NCI-H1694 treated with DMSO at 0.1 percent for 48 hours (cell line): Measurements from ENCODE around the gene ZNF570.

Experiments
- DNase-seq: peaks from one replicate; lab custom pipeline; 2025; lab: John Stamatoyannopoulos, UW

The ZNF570 gene

GRCh38 chr19:37468961-37469777, at the start of gene ZNF570:
Gene ZNF570, plus strand, starts transcription at chr19:37469356. Its CDS starts 999 bp downstream, at chr19:37470355.
- peak; percentile 62 for DNase-seq

GRCh38 chr19:37452500-37453245, 16.5 kb upstream of the ZNF570 start:
- DNase-seq = no peak

- DNase-seq = no peak
Observed at GRCh38 chr19:37466277-37466797, 2.8 kb upstream of the ZNF570 start.

DNA sequence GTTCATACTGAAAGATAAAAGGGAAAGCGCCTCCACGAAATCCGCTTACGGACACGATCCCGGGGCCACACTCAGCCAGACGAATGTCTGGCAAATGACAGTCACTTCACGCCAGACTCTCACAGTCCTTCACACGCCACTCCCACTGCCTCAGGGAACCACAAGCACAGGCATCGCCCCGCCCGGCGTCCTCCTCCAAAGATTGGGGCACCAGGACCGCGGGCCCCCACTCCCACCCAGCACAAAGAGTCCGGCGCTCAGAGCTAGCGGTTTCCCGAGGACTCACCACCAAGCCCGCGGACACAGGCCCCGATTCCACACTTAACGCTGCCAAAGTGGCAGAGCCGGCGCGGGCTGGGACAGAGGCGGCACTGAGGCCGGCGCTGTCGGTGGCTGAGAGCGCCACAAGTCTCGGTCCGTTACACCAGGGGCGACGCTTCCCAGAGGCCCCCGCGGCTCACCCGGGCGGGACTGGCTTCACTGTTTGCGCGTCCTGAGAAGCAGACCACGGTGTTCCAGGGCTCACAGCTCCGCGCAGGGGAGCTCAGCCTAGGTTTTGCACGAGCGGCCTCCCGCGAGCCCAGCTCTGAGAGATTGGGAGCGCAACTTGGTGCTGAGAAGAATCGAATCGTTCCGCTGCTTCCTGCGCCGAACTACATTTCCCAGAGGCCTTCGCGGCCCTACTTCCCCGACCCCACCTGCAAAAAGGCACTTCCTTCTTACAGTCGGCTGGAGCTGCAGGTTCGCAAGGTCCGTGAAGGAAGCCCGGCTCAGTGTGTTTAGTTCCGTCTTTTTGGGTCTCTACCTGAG, 2.2 kb upstream of the ZNF570 start, which contains the start of gene ZNF569:
ZNF569 (minus strand) TSS at position 647 of the 810 bp plus-strand sequence. CDS start 22,523 bp downstream, outside the sequence.
- DNase-seq = peak; percentile 90

DNA sequence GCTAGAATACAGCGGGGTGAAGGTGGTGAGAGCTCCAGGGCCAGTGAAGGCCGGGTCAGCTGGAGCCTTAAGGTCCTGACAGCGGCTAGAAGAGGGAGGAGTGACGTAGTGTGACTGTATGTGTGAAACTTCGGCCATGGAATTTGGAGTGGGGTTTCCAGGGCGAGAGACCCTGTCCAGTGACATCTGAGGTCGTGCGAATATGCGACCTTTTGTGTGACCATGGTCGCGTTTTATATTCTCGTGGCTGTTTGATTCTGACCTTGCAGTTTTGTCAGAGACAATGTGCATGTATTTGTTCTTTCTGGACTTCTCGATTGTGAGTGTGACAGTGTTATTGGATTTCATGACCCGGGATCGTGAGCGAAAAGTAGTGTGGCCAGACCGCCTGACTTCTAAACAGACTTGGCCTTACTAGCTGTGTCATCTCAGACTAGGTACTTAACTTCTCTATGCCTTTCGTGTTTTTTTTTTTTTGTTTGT, 1.5 kb upstream of the ZNF570 start:
- no peak for DNase-seq

GRCh38 chr19:37470216-37470615, 1.1 kb downstream of the ZNF570 start:
- no peak for DNase-seq

DNA sequence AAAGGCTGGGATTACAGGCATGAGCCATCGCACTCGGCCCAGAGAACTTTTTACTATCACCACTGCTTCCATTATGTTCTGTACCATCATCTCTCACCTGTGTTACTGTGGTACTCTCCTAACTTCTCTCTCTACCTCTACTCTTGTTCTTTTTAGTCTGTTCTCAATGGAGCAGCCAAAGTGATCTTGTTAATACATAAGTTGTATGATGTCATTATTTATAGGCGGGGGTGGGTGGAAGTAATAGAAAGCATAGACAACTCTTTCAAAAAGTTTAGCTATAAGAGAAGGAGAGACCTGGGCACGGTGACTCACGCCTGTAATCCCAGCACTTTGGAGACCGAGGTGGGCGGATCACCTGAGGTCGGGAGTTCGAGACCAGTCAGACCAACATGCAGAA, 3.0 kb downstream of the ZNF570 start:
- DNase-seq = no peak

DNA sequence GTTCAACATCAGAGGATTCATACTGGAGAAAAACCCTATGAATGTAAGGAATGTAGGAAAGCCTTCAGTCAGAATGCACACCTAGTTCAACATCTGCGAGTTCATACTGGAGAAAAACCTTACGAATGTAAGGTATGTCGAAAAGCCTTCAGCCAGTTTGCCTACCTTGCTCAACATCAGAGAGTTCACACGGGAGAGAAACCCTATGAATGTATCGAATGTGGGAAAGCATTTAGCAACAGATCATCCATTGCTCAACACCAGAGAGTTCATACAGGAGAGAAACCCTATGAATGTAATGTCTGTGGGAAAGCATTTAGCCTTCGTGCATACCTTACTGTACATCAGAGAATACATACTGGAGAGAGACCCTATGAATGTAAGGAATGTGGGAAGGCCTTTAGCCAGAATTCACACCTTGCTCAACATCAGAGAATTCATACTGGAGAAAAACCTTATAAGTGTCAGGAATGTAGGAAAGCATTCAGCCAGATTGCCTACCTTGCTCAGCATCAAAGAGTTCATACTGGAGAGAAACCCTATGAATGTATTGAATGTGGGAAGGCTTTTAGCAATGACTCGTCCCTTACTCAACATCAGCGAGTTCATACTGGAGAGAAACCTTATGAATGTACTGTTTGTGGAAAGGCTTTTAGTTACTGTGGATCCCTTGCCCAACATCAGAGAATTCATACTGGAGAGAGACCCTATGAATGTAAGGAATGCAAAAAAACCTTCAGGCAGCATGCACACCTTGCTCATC, 15.4 kb downstream of the ZNF570 start:
- DNase-seq = no peak

DNA sequence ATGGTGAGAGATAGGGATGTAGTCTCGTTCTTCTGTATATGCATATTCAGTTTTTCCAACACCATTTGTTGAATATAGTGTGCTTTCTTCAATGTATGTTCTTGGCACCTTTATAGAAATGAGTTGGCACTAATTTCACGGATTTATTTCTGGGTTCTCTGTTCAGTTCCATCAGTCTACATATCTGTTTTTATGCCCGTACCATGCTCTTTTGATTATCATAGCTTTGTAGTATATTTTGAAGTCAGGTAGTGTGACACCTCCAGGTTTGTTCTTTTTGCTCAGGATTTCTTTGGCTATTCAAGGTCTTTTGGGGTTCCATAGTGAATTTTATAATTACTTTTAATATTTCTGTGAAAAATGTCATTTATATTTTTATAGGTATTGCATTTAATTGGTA, 23.1 kb downstream of the ZNF570 start:
- no peak for DNase-seq

DNA sequence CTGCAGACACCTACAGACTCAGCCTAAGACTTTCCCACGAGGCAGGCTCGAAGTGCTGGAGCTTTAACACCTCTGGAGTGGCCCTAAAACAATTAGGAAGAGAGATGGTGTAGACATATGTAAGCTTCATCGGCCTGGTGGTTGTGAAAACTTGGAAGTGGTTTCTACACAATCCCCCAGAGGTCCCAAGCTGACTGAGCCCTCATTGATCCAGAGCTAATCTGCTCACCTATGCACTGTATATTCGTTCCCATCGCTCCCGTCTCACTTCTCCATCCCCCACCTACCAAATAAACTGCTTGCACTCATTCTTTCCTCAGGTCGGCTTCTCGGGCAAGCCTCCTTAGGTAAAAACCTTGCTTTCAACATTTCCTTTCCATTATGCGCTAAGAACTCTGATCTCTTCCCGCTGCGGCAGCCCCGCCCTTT, 36.8 kb downstream of the ZNF570 start:
- DNase-seq = no peak

DNA sequence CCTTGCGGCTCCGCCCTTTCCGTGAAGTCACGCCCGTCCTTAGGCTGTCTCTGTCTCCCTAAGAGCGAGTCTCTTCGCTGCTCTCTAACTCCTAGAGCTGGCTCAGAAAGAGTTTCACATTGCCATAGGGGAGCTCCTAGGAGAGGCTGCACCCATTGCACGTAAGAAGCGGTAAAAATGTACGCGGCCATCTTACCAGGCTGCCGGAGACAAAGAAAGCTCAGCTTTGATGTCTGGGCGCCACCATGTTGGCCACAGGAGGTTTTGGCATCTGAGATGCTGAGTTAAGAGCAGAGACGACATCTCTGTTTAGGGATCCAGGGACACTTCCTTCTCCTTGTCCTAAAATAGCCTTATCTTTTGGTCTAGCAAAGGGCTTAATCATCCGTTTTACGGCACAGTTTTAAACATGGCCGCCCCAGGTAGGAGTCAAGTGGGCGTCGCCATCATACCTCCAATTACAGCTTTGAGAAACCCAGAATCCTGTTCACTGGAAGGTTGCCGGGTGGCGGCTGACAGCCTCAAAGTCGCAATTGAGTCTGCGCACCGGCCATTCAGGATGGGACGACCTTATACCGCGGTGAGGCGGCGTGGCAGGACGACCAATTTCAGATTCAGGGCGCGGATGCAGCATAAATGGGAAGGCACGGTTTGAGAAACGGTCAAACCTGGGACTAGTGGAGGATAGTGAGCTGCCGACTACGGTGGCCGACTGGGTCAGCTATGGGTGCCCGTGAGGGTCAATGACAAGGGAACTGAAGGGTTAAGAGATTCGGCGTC, 37.4 kb downstream of the ZNF570 start, which contains the start of gene ZNF793:
ZNF793 (plus strand) TSS at position 553 of the 780 bp plus-strand sequence. CDS start 16,501 bp downstream, outside the sequence.
- no peak for DNase-seq

GRCh38 chr19:37507167-37507464, 38.0 kb downstream of the ZNF570 start:
- no peak for DNase-seq

DNA sequence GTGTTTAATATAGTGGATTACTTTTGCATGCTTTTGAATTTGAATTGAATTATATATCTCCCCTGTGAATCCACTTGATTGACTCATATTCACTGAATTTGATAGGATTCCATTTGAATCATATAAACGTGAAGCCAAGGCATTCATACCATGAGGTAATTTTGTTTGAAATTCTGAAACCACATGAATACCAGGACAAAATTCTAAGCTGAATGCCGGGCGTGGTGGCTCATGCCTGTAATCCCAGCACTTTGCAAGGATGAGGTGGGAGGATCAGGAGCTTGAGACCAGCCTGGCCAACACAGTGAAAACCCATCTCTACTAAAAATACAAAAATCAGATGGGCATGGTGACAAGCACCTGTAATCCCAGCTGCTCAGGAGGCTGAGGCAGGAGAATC, 42.0 kb downstream of the ZNF570 start:
- DNase-seq = no peak

DNA sequence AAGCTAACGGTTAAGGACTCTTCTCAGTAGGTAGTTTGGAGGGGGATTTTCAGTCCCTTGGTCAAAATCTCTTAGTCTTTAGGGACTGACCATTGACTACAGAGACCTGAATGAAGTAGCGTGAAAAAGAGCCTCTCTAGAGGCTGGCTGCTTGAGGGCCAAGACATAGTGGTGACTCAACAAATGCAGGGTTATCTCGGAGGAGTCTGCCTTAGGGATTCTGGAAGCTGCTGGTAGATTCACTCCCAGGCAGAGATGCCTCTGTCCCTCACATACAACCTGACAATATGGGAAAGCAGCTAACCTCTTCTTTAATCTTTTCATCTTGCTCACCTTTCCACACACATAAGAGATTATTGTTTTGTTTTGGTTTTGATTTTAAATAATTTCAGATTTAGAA, 42.7 kb downstream of the ZNF570 start:
- no peak for DNase-seq

DNA sequence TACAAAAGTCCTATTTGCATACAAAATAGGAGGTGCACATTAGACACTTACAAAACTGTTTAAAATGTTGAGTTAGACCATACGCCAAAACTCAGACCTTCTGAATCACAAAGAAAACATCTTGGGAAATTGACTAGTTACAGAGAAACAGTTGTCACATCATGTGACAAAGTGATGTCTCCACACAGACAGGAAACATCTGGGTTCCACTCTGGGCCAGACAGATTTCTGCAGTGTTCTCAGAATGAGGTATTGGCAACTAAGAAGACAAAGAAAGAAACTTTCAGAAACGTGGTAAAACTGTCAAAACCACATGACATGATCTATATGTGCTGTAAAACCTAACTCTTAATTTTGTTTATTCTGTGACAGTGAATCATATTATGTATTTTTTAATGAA, 44.2 kb downstream of the ZNF570 start:
- no peak for DNase-seq

GRCh38 chr19:37519890-37520289, 50.7 kb downstream of the ZNF570 start:
- DNase-seq = no peak

DNA sequence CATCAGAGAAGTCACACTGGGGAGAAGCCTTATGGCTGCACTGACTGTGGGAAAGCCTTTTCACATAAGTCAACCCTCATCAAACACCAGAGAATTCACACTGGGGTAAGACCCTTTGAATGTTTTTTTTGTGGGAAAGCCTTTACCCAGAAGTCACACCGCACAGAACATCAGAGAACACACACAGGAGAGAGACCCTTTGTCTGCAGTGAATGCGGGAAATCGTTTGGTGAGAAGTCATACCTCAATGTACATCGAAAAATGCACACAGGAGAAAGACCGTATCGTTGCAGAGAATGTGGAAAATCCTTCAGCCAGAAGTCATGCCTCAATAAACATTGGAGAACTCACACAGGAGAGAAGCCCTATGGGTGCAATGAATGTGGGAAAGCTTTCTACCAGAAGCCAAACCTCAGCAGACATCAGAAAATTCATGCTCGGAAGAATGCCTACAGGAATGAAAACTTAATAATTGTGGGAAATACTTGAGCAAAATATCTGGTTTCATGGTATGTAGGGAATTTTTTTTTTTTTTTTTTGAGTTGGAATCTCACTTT, 68.3 kb downstream of the ZNF570 start:
- no peak for DNase-seq
